Effector memory CD4-positive, alpha-beta T cell (primary cell): ENCODE data around the gene FARP1.

Experiments used
- DNase-seq, 3 donors: peaks; one replicate each; pipeline ENCODE4 v3.0.0-alpha.2; 2020
- H3K27ac ChIP-seq: 2 replicates; pipeline ENCODE4 v1.7.0; 2013; ENCODE audit warnings: mild to moderate bottlenecking, low read length, moderate library complexity; ENCODE audit not compliant: insufficient read depth, poor library complexity, severe bottlenecking
- H3K27me3 ChIP-seq: replicated peaks from 2 replicates; pipeline ENCODE4 v1.7.0; 2013; ENCODE audit warnings: mild to moderate bottlenecking, low read length; ENCODE audit not compliant: insufficient read depth, control insufficient read depth, poor library complexity, severe bottlenecking
- H3K36me3 ChIP-seq: 2 replicates; pipeline ENCODE4 v1.7.0; 2013; ENCODE audit warnings: mild to moderate bottlenecking, low read length, moderate library complexity; ENCODE audit not compliant: control insufficient read depth, insufficient read depth
- H3K4me1 ChIP-seq: 2 replicates; pipeline ENCODE4 v1.7.0; 2013; ENCODE audit warnings: low read length, mild to moderate bottlenecking; ENCODE audit not compliant: control insufficient read depth, insufficient read depth, poor library complexity, severe bottlenecking
- H3K4me3 ChIP-seq: 2 replicates; pipeline ENCODE4 v1.7.0; 2013; ENCODE audit warnings: low read length, low read depth, mild to moderate bottlenecking; ENCODE audit not compliant: insufficient read depth, poor library complexity, severe bottlenecking
- H3K9me3 ChIP-seq: 2 replicates; pipeline ENCODE4 v1.7.0; 2013; ENCODE audit warnings: mild to moderate bottlenecking, low read length, moderate library complexity; ENCODE audit not compliant: control insufficient read depth

Gene FARP1

DNA sequence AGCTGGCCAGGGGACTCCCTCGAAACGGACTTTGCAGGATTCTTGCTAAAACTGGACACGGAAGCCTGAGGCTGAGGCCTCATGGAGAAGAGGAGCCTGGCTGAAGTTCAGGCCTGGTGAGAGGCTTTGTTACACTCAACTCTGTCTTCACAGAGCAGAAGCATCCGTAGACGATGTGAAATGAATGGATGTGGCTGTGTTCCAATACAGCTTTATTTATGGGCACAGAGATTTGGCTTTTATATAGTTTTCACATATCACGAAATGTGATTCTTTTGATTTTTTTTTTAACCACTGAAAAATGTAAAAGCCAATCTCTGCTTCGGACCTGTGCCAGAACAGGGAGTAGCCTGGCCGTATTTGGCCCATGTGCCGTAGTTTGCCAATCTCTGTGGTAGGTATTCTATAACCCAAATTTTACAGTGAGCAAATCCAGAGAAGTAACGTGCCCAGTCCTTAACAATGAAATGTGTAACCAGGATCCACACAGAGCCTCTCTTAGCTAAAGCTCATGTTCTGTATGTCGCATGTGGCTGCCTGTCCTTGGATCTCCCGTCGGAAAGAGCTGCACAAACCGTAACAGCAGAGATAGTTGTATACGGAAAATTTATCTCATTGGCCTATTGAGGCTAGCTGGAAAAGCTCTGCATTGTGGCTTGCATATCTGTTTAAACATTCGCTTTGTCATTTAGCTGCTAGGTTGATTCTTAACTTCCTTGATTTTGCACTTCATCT is 205.7 kb downstream of the FARP1 start:
- no peaks in the 10 kb centered on the region for H3K4me1 ChIP-seq
- no peaks in the 10 kb centered on the region for H3K36me3 ChIP-seq
- no peak for DNase-seq

DNA sequence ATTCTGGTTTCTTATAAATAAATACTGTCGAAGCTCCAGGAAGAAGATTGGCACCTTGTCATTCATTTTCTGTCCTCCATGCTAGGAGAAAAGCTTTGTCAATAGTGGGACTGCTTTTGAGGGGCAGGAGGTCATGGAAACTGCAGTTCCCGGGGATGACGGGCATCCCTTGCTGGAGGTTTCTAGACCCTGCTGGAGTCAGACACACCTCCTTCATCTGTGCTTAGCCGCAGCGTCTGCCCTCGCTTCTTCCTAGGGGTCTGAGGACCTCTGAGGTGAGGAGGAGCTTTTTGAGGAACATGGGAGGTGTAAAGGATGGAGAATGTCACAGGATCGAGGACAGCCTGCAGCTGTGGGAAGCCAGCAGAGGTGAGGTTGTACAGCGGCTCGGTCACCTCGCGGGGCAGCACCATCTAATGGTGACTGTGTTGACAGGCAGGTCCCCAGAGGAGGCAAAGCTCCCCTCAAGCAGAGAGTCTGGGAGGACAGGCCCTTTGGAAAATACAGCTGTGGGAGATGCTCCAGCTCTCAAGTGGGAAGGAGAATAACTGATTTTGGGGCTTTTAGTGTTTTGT is 206.9 kb downstream of the FARP1 start:
- Histone ChIP-seq H3K9me3 (no peaks in the 10 kb centered on the region), H3K36me3 (no peaks in the 10 kb centered on the region), H3K4me1 (no peaks in the 10 kb centered on the region), H3K27ac (no peak overlapping the region), H3K4me3 (no peak overlapping the region), H3K27me3 (no peaks in the 10 kb centered on the region)
- DNase-seq: no peak

More for the DNA sequence above, 205.7 kb downstream of the FARP1 start:
- Histone ChIP-seq H3K9me3 (no peaks in the 10 kb centered on the region), H3K27ac (no peak overlapping the region), H3K4me3 (no peak overlapping the region), H3K27me3 (no peaks in the 10 kb centered on the region)

DNA sequence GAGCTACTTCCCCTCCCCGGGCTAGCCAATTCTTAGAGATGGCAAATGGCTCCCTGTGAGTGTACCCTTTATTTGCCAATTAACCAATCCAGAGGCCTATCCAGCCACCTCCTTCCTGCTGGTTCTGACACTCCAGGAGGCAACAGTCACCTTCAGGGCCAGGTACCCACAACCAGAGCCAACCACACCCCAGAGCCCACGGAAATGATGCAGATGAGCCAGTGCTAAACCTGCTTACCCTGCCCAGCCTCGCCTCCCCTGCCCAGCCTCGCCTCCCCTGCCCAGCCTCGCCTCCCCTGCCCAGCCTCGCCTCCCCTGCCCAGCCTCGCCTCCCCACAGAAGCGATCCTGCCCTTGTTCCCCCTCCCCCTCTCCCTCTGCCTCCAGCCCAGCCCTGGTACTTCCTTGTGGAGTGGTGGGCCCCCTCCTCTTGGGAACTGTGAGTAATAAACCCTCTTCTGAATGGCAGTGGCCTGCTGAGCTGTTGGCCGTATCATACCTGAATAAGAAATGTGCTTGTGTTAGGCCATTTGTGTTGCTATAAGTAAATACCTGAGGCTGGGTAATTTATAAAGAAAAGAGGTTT is 207.9 kb downstream of the FARP1 start:
- no peak overlapping the region for H3K27ac ChIP-seq
- H3K4me3 ChIP-seq: no peak overlapping the region
- no peaks in the 10 kb centered on the region for H3K4me1 ChIP-seq
- H3K9me3 ChIP-seq: no peaks in the 10 kb centered on the region
- H3K36me3 ChIP-seq: no peaks in the 10 kb centered on the region
- DNase-seq: no peak
- no peaks in the 10 kb centered on the region for H3K27me3 ChIP-seq

DNA sequence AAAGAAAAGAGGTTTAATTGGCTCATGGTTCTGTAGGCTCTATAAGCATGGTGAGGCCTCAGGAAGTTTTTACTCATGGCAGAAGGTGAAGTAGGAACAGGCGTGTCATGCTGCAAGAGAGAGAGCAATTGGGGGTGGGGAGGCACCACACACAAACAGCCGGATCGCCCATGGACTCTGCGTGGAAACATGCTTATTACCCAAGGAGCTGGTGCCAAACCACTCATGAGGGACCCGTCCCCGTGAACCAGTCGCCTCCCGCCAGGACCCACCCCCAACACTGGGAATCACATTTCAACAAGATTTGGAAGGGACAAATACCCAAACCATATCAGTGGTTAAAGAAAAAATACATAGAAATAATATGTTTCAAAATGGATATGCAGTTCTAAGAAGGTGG is 208.7 kb downstream of the FARP1 start:
- Histone ChIP-seq H3K36me3 (no peaks in the 10 kb centered on the region), H3K4me1 (no peaks in the 10 kb centered on the region), H3K27ac (no peak overlapping the region), H3K4me3 (no peak overlapping the region), H3K27me3 (no peaks in the 10 kb centered on the region), H3K9me3 (no peaks in the 10 kb centered on the region)
- no peak for DNase-seq

DNA sequence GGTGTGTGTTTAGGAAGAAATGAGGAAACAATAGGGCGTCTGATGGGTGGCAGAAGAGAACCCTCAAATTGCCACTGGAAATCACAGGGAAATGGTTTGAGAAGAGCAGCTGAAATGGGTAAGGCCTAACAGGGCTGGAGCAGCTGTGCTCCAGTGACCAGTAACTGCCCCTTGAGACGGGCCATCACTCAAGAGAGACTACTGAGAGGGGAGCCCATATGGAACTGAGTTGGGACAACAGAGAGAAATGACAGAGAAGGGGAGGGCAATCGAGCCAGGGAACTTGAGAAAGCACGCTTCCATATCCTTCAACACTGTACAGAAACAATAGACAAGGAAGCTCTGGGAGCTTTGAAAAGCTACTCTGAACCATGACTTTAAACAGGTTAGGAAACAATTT is 209.3 kb downstream of the FARP1 start:
- no peak overlapping the region for H3K27ac ChIP-seq
- DNase-seq: no peak
- no peak overlapping the region for H3K4me3 ChIP-seq
- H3K36me3 ChIP-seq: no peaks in the 10 kb centered on the region
- H3K4me1 ChIP-seq: no peaks in the 10 kb centered on the region
- no peaks in the 10 kb centered on the region for H3K27me3 ChIP-seq
- H3K9me3 ChIP-seq: no peaks in the 10 kb centered on the region

DNA sequence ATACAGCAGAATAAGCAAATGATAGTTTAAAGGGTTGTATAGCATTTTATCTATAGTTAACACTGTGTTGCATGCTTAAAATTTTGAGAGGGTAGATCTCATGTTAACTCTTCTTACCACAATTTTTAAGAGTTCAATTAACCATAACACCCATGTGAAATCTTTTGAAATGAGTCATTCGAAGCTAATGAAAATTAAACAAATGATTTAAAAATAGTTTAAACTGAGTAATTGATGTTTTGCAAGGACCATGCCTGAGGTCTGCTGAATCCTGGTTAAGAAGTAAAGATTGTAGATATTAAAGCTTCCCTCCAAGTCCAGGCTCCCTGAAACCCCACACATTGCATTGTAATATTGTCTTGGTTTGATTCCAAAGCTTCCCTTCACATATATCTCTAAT is 210.9 kb downstream of the FARP1 start:
- DNase-seq: no peak
- no peaks in the 10 kb centered on the region for H3K27me3 ChIP-seq
- no peak overlapping the region for H3K4me3 ChIP-seq
- no peaks in the 10 kb centered on the region for H3K4me1 ChIP-seq
- H3K36me3 ChIP-seq: no peaks in the 10 kb centered on the region
- no peaks in the 10 kb centered on the region for H3K9me3 ChIP-seq
- H3K27ac ChIP-seq: no peak overlapping the region

DNA sequence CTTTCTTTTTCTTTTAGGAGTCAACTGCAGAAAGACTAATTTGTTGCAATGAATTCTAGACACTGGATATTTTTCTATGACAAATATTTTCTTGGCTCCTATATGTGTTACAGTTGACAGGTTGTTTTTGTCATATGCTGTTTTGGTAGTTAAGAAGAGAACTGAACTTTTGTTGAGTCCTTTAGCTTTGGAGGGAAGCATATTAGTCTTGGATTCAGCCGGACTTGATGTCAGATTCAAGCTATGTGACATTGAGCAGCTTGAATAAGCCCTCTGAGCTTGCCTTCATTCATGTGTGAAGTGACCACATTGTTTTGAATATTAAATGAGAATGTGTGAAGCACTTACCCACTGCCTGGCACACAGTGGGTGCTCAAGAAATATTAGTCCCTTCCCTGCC is 216.0 kb downstream of the FARP1 start:
- Histone ChIP-seq H3K9me3 (no peaks in the 10 kb centered on the region), H3K36me3 (no peaks in the 10 kb centered on the region), H3K27ac (no peak overlapping the region), H3K4me1 (no peaks in the 10 kb centered on the region), H3K27me3 (no peaks in the 10 kb centered on the region), H3K4me3 (no peak overlapping the region)
- no peak for DNase-seq

DNA sequence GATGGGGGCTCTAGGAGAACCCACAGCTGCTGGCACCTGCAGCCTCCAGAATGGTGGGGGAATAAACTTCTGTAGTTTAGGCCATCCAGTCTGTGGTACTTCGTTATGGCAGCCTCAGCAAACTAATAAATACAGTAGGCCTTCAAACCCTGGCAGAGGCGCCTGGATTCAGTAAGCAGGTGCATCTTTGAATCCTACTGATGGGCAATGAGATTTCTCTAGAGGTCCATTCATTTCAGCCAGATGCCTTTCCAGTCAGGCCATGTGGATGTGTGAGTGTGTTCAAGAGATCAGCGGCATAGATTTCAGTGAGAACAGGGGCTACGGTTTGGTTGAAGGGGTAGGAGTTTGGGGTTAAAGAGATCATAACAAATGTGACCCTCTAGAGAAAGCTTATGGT is 217.7 kb downstream of the FARP1 start:
- H3K27ac ChIP-seq: no peak overlapping the region
- H3K4me3 ChIP-seq: no peak overlapping the region
- H3K36me3 ChIP-seq: no peaks in the 10 kb centered on the region
- no peaks in the 10 kb centered on the region for H3K9me3 ChIP-seq
- no peaks in the 10 kb centered on the region for H3K27me3 ChIP-seq
- DNase-seq: no peak
- H3K4me1 ChIP-seq: no peaks in the 10 kb centered on the region

DNA sequence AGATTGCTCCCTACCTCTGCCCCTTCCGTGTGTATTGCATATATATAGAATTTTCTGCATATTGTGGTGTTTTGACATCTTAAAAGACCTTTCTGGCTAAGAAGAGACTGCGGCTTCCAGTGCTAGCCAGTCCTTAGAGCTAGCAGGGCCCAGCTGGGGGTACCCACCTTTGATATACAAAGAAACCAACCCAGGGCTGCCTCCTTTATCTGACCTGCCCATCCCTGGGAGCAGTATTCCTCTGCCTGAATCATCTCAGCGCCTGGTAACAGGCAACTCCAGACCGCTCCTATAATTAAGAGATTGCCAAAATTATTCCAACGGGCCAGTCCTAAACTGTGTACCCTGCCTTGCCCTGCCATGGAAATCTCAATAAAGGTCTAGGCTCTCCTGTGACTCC is 220.4 kb downstream of the FARP1 start:
- Histone ChIP-seq H3K27ac (no peak overlapping the region), H3K36me3 (no peaks in the 10 kb centered on the region), H3K4me1 (no peaks in the 10 kb centered on the region), H3K4me3 (no peak overlapping the region), H3K9me3 (no peaks in the 10 kb centered on the region), H3K27me3 (peaks cover 3% of the 10 kb centered on the region)
- DNase-seq: no peak

DNA sequence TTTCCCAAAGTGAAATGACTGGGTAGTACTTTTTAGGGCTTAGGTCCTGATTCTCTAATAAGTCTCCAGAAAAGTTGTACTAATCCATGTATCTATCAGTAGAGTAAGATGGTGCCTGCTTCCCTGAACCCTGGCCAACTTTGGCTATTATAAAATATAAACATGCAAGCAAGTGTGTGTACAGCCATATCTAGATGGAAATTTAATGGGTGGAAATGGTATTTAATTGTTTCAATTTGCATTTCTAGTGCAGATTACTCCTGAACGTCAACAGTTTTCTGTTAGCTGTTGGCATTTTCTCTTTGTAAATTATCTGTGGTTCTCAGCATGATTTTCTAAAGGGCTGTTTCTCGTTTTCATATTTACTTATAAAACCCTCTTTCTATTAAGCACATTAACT is 221.3 kb downstream of the FARP1 start:
- H3K27ac ChIP-seq: no peak overlapping the region
- no peaks in the 10 kb centered on the region for H3K4me1 ChIP-seq
- no peaks in the 10 kb centered on the region for H3K9me3 ChIP-seq
- H3K27me3 ChIP-seq: peaks cover 3% of the 10 kb centered on the region
- H3K4me3 ChIP-seq: no peak overlapping the region
- H3K36me3 ChIP-seq: no peaks in the 10 kb centered on the region
- DNase-seq: no peak
